ENCODE results near the gene RELA.
A peak's percentile ranks its signal among the peaks of the same experiment; 100 is the strongest.
"Not testable (repeated sequence)": the region's sequence is repeated elsewhere in the genome, so short reads cannot be mapped to it uniquely, and the experiment has no call there.

RELA gene

DNA sequence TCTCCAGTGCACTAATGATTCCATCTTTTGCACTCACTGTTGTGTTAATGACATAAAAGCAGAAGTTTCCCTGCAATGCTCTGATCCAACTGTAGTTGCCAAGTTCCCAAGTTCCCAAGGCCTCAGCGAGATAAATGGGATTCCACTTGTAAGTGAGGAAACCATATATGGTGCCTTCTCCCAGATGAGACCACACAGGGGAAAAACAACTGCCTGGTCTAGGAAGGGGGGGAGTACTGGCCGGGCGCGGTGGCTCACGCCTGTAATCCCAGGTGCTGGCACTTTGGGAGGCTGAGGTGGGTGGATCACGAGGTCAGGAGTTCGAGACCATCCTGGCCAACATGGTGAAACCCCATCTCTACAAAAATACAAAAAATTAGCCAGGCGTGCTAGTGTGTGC, 23.3 kb upstream of the RELA start:
- Histone ChIP-seq H4K5ac (ENCODE audit: low read length) (no peak overlapping the region), H4K8ac (ENCODE audit: low read depth, low read length) (no peak overlapping the region), H3K4me1 (ENCODE audit: control insufficient read depth, low read depth, low read length) (no peaks in the 10 kb centered on the region), H3K79me1 (ENCODE audit: low read length) (no peaks in the 10 kb centered on the region), H2BK15ac (replicated peaks; ENCODE audit: low read depth) (no peak overlapping the region), H3K23ac (ENCODE audit: low read length) (no peak overlapping the region), H2AK5ac (ENCODE audit: low read length) (no peak overlapping the region), H3K27me3 (ENCODE audit: insufficient read depth, low read length, poor library complexity) (no peaks in the 10 kb centered on the region), H3K4ac (ENCODE audit: low read depth, low read length) (no peak overlapping the region), H3K79me2 (ENCODE audit: control insufficient read depth, insufficient read depth, low read length) (no peaks in the 10 kb centered on the region), H3K27ac (ENCODE audit: low read depth, low read length) (no peak overlapping the region), H3K18ac (ENCODE audit: low read length) (no peak overlapping the region), H2BK5ac (ENCODE audit: low read length) (no peak overlapping the region), H3K56ac (ENCODE audit: low read length) (no peak overlapping the region), H3K4me3 (ENCODE audit: low read length) (no peak overlapping the region), H3K36me3 (ENCODE audit: control insufficient read depth, insufficient read depth, low read length) (no peaks in the 10 kb centered on the region), H3K4me2 (ENCODE audit: low read length) (no peak overlapping the region), H3K9ac (ENCODE audit: low read length) (no peak overlapping the region), H2BK120ac (ENCODE audit: low read depth, low read length) (no peak overlapping the region)
- WGBS (ENCODE audit: extremely low coverage, insufficient coverage, low lambda C conversion rate), result no CpG with 5 or more reads among the region's 8 CpGs
- DNase-seq, result peak; percentile 14

DNA sequence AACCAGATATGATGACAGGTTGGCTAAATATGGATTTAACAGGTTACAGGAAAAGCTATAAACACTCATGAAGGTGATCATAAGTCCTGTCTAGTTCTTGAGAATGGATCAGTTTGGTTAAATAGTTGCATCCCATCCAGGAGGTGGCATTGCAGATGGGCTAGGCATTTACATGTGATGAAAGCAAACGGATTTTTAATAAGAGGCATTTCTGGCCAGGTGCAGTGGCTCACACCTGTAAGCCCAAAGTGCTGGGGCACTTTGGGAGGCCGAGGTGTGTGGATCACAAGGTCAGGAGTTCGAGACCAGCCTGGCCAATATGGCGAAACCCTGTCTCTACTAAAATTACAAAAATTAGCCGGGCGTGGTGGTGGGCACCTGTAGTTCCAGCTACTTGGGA, 20.8 kb upstream of the RELA start:
- not testable (repeated sequence) for H3K79me2 ChIP-seq (ENCODE audit: control insufficient read depth, insufficient read depth, low read length); H3K18ac ChIP-seq (ENCODE audit: low read length); H2AK5ac ChIP-seq (ENCODE audit: low read length); H3K4me2 ChIP-seq (ENCODE audit: low read length); H3K4ac ChIP-seq (ENCODE audit: low read depth, low read length); H4K5ac ChIP-seq (ENCODE audit: low read length); DNase-seq; H4K8ac ChIP-seq (ENCODE audit: low read depth, low read length); H3K4me1 ChIP-seq (ENCODE audit: control insufficient read depth, low read depth, low read length); H2BK5ac ChIP-seq (ENCODE audit: low read length); H3K27me3 ChIP-seq (ENCODE audit: insufficient read depth, low read length, poor library complexity); H3K4me3 ChIP-seq (ENCODE audit: low read length); H3K79me1 ChIP-seq (ENCODE audit: low read length); H3K23ac ChIP-seq (ENCODE audit: low read length); H3K36me3 ChIP-seq (ENCODE audit: control insufficient read depth, insufficient read depth, low read length); H3K56ac ChIP-seq (ENCODE audit: low read length); H2BK15ac ChIP-seq (replicated peaks; ENCODE audit: low read depth); H2BK120ac ChIP-seq (ENCODE audit: low read depth, low read length); H3K27ac ChIP-seq (ENCODE audit: low read depth, low read length); H3K9ac ChIP-seq (ENCODE audit: low read length)
- no CpG with 5 or more reads among the region's 6 CpGs for WGBS (ENCODE audit: extremely low coverage, insufficient coverage, low lambda C conversion rate)

DNA sequence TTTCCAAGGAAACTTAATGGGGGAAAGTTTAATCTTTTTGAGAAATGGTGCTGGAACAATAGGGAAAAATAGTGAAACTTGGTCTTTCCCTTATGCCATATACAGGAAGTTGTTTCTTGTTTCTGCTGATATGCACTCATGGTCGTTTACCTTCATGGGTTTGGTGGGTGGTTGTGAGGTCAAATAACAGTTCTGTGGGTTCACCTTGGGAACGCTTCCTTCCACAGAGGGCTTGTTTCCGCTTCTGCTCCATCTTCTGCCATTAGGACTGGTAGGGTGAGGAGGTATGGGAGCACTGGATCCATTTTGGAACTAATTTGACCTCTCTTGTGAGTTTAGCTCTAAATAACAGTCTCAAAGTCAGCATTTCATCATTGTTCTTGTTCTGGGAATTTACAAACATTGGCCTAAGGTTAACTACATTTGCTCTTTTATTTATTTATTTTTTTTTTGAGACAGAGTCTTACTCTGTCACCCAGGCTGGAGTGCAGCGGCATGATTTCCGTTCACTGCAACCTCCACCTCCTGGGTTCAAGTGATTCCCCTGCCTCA, 17.6 kb upstream of the RELA start:
- no peak overlapping the region for H4K8ac ChIP-seq (ENCODE audit: low read depth, low read length)
- H3K79me2 ChIP-seq (ENCODE audit: control insufficient read depth, insufficient read depth, low read length), result no peaks in the 10 kb centered on the region
- H3K4me1 ChIP-seq (ENCODE audit: control insufficient read depth, low read depth, low read length), result no peaks in the 10 kb centered on the region
- H3K4ac ChIP-seq (ENCODE audit: low read depth, low read length), result no peak overlapping the region
- WGBS (ENCODE audit: extremely low coverage, insufficient coverage, low lambda C conversion rate), result no CpG with 5 or more reads among the region's 5 CpGs
- no peaks in the 10 kb centered on the region for H3K36me3 ChIP-seq (ENCODE audit: control insufficient read depth, insufficient read depth, low read length)
- no peak for DNase-seq
- no peak overlapping the region for H3K18ac ChIP-seq (ENCODE audit: low read length)
- H3K9ac ChIP-seq (ENCODE audit: low read length), result no peak overlapping the region
- H4K5ac ChIP-seq (ENCODE audit: low read length), result no peak overlapping the region
- no peak overlapping the region for H2AK5ac ChIP-seq (ENCODE audit: low read length)
- no peak overlapping the region for H3K56ac ChIP-seq (ENCODE audit: low read length)
- H2BK120ac ChIP-seq (ENCODE audit: low read depth, low read length), result no peak overlapping the region
- no peak overlapping the region for H3K4me3 ChIP-seq (ENCODE audit: low read length)
- H3K27ac ChIP-seq (ENCODE audit: low read depth, low read length), result no peak overlapping the region
- H2BK5ac ChIP-seq (ENCODE audit: low read length), result no peak overlapping the region
- no peak overlapping the region for H2BK15ac ChIP-seq (replicated peaks; ENCODE audit: low read depth)
- no peaks in the 10 kb centered on the region for H3K27me3 ChIP-seq (ENCODE audit: insufficient read depth, low read length, poor library complexity)
- H3K23ac ChIP-seq (ENCODE audit: low read length), result no peak overlapping the region
- H3K79me1 ChIP-seq (ENCODE audit: low read length), result no peaks in the 10 kb centered on the region
- no peak overlapping the region for H3K4me2 ChIP-seq (ENCODE audit: low read length)

DNA sequence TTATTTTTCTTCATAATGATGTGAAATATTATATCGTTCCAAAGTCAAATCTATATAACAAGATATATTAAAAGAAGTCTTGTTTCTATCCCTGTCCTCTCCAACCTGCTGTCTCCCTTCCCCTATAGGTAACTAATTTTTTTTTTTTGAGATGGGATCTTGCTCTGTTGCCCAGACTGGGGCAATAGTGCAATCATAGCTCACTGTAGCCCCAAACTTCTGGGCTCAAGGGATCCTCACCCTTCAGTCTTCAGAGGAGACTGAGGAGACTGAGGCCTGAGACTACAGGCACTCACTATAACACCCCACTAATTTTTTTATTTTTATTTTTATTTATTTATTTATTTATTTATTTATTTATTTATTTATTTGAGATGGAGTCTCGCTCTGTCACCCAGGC, 10.3 kb upstream of the RELA start:
- no peak for DNase-seq
- Histone ChIP-seq H3K4ac (ENCODE audit: low read depth, low read length) (no peak overlapping the region), H3K79me1 (ENCODE audit: low read length) (no peaks in the 10 kb centered on the region), H4K8ac (ENCODE audit: low read depth, low read length) (no peak overlapping the region), H4K5ac (ENCODE audit: low read length) (no peak overlapping the region), H2BK120ac (ENCODE audit: low read depth, low read length) (no peak overlapping the region), H3K18ac (ENCODE audit: low read length) (no peak overlapping the region), H3K4me2 (ENCODE audit: low read length) (no peak overlapping the region), H2BK15ac (replicated peaks; ENCODE audit: low read depth) (no peak overlapping the region), H3K79me2 (ENCODE audit: control insufficient read depth, insufficient read depth, low read length) (no peaks in the 10 kb centered on the region), H3K23ac (ENCODE audit: low read length) (no peak overlapping the region), H3K56ac (ENCODE audit: low read length) (no peak overlapping the region), H3K36me3 (ENCODE audit: control insufficient read depth, insufficient read depth, low read length) (no peaks in the 10 kb centered on the region), H3K9ac (ENCODE audit: low read length) (no peak overlapping the region), H3K27ac (ENCODE audit: low read depth, low read length) (no peak overlapping the region), H3K4me1 (ENCODE audit: control insufficient read depth, low read depth, low read length) (no peaks in the 10 kb centered on the region), H2AK5ac (ENCODE audit: low read length) (no peak overlapping the region), H3K27me3 (ENCODE audit: insufficient read depth, low read length, poor library complexity) (no peaks in the 10 kb centered on the region), H3K4me3 (ENCODE audit: low read length) (no peak overlapping the region), H2BK5ac (ENCODE audit: low read length) (no peak overlapping the region)
- no CpG with 5 or more reads among the region's 2 CpGs for WGBS (ENCODE audit: extremely low coverage, insufficient coverage, low lambda C conversion rate)

DNA sequence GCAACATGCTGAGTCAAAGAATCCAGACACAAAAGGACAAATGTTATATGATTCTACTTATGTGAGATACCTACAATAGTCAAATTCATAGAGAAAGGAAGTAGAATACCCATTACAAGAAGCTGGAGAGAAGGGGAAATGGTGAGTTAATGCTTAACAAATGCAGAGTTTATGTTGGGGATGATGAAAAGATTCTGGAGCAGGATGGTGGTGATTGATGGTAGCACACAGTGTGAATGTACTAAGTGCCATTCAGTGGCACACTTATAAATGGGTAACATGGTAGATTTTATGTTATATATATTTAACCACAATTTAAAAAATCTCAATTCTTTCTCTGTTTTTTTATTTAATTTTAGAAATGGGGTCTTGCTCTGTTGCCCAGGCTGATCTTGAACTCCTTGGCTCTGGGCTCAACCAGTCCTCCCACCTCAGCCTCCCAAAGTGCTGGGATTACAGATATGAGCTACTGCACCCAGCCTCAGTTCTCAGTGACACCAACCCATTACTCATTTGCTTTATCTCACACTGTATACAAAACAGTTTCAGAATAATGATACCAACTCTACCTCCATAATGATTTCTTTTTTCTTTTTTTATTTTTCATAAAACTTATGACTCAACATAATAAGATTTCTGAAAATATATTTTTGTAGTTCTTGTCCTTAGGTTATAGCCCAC, 9.6 kb upstream of the RELA start:
- Histone ChIP-seq H2BK120ac (ENCODE audit: low read depth, low read length) (no peak overlapping the region), H4K8ac (ENCODE audit: low read depth, low read length) (no peak overlapping the region), H3K9ac (ENCODE audit: low read length) (no peak overlapping the region), H3K79me1 (ENCODE audit: low read length) (no peaks in the 10 kb centered on the region), H2BK5ac (ENCODE audit: low read length) (no peak overlapping the region), H2BK15ac (replicated peaks; ENCODE audit: low read depth) (no peak overlapping the region), H3K18ac (ENCODE audit: low read length) (no peak overlapping the region), H2AK5ac (ENCODE audit: low read length) (no peak overlapping the region), H3K36me3 (ENCODE audit: control insufficient read depth, insufficient read depth, low read length) (no peaks in the 10 kb centered on the region), H3K56ac (ENCODE audit: low read length) (no peak overlapping the region), H3K23ac (ENCODE audit: low read length) (no peak overlapping the region), H3K4me1 (ENCODE audit: control insufficient read depth, low read depth, low read length) (no peaks in the 10 kb centered on the region), H3K79me2 (ENCODE audit: control insufficient read depth, insufficient read depth, low read length) (no peaks in the 10 kb centered on the region), H3K4ac (ENCODE audit: low read depth, low read length) (no peak overlapping the region), H3K27me3 (ENCODE audit: insufficient read depth, low read length, poor library complexity) (no peaks in the 10 kb centered on the region), H3K4me2 (ENCODE audit: low read length) (no peak overlapping the region), H3K4me3 (ENCODE audit: low read length) (no peak overlapping the region), H3K27ac (ENCODE audit: low read depth, low read length) (no peak overlapping the region), H4K5ac (ENCODE audit: low read length) (no peak overlapping the region)
- no peak for DNase-seq

DNA sequence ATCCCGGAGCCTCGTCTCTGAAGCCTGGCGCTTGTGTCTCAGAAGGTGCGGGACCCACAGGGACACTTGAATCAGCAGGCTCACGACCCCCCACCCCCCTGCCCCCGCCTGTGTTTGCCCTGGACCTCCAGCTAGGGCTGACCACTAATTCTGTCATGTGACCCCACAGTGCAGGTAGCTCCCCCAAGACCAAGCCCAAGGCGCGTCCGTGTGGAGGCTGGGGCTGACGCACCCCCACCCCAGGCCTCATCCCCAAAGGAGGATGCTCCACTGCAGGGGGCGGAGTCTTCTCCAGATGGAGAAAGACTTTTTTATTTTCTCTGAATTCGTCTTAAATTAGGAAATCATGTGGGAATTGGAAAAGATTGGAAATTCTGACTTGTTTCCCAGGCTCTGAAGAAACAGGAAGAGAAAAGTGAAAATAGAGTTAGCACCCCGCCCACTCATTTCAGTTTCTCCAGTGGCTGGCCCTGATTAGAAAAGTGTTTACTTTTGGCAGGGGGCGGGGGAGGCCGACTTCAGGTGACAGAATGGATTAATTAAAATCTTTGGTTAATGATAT, 1.0 kb upstream of the RELA start:
- H3K4me3 ChIP-seq (ENCODE audit: low read length), result peak overlapping the region; percentile 80
- H2BK15ac ChIP-seq (replicated peaks; ENCODE audit: low read depth), result no peak overlapping the region
- H3K4ac ChIP-seq (ENCODE audit: low read depth, low read length), result no peak overlapping the region
- H4K5ac ChIP-seq (ENCODE audit: low read length), result no peak overlapping the region
- peak overlapping the region; percentile 29 for H3K23ac ChIP-seq (ENCODE audit: low read length)
- no peak overlapping the region for H4K8ac ChIP-seq (ENCODE audit: low read depth, low read length)
- H3K79me2 ChIP-seq (ENCODE audit: control insufficient read depth, insufficient read depth, low read length), result peaks cover 12% of the 10 kb centered on the region
- no peak overlapping the region for H2AK5ac ChIP-seq (ENCODE audit: low read length)
- peak overlapping the region; percentile 21 for H3K18ac ChIP-seq (ENCODE audit: low read length)
- DNase-seq, result no peak
- H3K4me2 ChIP-seq (ENCODE audit: low read length), result peak overlapping the region; percentile 90
- H3K27me3 ChIP-seq (ENCODE audit: insufficient read depth, low read length, poor library complexity), result no peaks in the 10 kb centered on the region
- H3K79me1 ChIP-seq (ENCODE audit: low read length), result peaks cover 15% of the 10 kb centered on the region
- H3K4me1 ChIP-seq (ENCODE audit: control insufficient read depth, low read depth, low read length), result peaks cover 2% of the 10 kb centered on the region
- H3K36me3 ChIP-seq (ENCODE audit: control insufficient read depth, insufficient read depth, low read length), result peaks cover 8% of the 10 kb centered on the region
- peak overlapping the region; percentile 55 for H2BK5ac ChIP-seq (ENCODE audit: low read length)
- WGBS (ENCODE audit: extremely low coverage, insufficient coverage, low lambda C conversion rate), result no CpG with 5 or more reads among the region's 15 CpGs
- H3K56ac ChIP-seq (ENCODE audit: low read length), result peak overlapping the region; percentile 95
- no peak overlapping the region for H2BK120ac ChIP-seq (ENCODE audit: low read depth, low read length)
- H3K9ac ChIP-seq (ENCODE audit: low read length), result peak overlapping the region; percentile 88
- H3K27ac ChIP-seq (ENCODE audit: low read depth, low read length), result peak overlapping the region; percentile 69
